HG03571 (cell line): ENCODE measurements around the gene MYO3B.
A peak's percentile ranks its signal among the peaks of the same experiment; 100 is the strongest.
"Not testable (repeated sequence)": the region's sequence is repeated elsewhere in the genome, so short reads cannot be mapped to it uniquely, and the experiment has no call there.

ENCODE experiments used
- ATAC-seq: cut with Tn5 transposase; IDR thresholded peaks from one replicate; pipeline ENCODE4 v1.9.1; 2021; ENCODE audit not compliant: unreplicated experiment

The MYO3B gene

DNA sequence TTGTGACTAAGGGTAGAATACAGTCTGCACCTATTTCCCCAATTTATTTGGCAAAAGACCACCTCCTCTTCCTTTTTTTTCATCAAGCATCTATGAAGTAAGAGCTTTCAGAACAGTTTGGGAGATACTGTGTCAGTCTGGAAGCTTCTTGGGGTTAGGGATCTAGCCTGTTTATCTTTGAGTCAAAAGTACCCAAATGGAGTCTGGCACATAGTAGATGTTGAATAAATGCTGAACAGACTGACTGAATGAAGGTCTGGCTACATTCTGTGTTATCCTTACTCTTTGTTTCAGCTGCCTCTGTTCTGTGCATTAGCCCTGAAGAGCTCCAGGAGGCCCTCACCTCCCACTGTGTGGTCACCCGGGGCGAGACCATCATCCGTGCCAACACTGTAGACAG is 223.2 kb downstream of the MYO3B start:
- no peak for ATAC-seq

DNA sequence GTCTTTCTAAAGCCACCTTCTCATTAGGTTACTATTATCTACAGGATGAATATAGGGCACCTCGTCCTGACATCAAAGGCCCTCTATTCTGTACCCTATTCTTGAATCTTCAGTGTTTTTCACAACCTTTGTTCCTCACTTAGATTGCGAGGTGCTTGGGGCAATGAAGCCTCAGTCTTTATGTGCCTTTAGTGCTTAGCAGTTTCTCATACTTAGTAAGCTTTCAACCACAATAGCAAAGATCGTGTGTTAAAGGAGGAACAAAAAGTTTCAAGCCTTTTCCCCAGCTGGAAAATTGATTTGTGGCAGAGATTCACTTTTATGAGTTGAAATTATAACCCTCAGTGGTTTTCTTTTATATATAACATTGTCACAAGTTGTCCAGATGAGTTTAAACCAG is 226.9 kb downstream of the MYO3B start:
- no peak for ATAC-seq

DNA sequence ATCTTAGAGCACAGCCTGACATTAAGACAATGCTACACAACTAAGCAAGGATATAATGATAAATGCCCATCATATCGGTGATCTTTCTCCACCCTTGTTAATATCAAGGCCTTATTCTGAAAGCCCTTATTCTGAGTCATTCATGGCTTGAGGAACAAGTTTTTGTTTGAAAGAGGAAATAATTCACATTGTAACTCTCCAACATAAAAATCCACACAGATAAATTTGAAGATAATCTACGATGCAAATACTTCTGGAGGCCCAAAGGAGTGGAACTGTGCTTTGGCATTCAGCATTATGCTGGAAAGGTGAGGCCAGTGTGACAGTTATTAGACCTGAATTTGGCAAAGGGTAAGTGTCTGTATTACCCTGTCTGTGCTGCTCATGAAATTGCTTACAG is 227.4 kb downstream of the MYO3B start:
- ATAC-seq = no peak

DNA sequence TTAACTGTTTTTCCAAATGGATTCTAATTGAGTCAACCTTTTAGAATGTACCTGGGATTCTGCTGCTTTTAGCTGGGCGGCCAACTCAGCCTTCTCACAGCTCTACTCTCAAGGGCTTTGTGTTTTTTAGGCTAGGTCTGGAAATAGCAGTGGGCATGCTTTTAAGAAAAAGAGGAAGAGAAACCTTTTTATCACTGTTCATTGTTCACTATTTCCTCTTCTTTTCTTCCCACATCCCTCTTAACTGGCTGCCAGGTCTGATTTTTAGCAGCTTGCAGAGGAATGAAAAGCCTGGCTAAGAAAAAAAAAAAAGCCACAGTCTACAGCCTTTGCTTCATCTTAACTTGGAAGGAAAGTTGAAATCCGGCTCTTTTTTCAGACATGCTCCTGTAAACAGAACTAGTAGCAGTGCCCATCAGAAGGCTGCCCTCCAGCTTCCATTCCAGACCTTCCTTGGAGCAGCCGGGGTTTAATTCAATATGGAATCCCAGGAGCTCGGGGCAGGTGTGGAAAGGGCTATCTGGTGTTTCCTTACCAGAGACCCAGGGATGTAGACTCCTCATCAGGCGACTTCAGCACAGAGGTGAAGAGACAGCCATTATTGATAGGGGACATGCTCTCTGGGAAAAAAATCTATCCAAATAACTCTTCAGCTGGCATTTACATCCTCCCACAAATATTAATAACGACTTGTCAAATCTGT is 230.7 kb downstream of the MYO3B start:
- ATAC-seq = no peak

DNA sequence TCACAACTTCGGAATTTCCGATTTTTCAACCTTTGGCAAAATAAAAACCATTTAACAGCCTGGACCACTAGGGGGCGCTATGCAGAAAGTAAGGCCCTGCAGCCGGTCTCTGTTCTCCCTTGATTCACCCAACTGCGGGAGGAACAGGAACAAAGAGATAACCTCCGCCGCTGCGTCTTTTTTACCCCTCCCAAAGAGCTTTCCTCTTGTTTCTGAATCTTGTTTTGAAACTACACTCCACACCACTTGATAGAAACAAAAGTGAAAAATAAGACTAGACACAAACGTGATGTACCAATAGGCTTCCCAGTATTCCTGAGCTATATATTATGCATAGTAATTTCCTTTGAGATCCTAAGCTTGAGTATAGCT is 231.2 kb downstream of the MYO3B start:
- ATAC-seq = no peak

DNA sequence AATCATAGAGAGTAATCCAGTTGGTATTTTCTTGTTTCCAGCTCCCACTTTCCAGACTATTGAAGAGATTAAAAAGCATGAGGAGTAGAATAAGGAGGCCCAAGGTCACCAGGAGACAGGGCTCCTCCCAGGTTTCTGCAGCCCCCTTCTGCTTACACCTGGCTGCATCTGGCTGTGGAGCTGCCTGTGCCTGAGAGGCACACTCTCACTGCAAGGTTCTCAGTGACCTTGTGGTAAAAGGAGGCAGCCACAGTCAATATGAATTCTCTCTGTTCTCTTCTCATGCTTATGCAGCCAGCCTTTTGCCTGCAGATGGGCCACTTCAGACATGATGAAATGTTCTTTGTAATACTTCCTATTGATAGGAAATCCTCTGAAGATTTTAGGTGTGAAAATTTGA is 233.7 kb downstream of the MYO3B start:
- ATAC-seq = no peak

DNA sequence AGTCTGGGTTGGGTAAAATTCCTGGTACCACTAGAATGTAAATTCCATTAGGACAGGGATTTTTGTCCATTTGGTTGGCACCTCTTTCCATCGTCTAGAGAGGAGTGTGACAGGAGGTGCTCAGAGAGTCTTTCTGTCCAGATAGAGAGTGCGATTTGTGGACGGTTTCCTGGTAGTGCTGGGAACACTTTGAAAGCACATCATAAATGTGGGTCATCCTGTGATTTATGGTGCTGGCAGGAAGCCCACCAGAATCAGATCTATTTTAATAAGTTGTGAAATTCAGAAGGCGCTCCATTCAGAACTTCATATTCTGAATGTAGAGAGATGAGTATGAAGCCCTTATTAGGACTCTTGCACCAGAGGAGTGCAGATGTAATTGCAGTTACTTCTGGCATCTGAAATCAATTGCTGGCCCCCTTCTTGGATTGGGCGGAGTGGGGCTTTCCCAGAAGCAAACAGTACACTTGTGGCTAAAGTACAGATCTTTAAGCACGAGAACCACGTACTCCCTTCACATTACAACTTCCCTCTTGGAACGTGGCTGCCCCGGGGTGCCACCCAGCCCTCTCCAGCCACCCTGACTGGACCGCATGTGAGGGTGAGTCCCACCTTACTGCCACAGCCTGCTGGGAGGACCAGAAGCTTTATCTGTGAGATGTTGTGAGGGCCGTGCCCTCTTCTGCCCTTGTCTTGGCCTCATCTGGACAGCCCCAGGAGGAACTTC is 243.2 kb downstream of the MYO3B start:
- no peak for ATAC-seq

DNA sequence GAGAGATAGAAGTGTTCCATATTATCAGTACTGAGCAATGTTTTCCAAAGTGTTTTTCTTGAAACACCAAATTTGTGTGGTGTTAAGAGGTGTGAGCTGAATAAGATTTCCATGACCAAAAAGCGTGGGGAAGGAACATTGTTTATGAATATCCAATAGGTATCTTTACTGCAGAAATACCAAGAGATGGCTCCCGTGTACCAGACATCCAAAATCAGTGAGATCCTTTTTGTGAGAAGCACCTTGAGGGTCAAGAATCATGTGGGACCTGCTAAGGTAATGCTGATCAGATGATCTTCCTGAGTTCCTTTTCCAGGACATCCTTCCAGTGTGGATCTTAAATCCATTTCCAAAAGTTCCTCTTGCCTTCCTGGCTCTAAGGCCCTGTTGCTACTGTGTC is 246.0 kb downstream of the MYO3B start:
- ATAC-seq = no peak

DNA sequence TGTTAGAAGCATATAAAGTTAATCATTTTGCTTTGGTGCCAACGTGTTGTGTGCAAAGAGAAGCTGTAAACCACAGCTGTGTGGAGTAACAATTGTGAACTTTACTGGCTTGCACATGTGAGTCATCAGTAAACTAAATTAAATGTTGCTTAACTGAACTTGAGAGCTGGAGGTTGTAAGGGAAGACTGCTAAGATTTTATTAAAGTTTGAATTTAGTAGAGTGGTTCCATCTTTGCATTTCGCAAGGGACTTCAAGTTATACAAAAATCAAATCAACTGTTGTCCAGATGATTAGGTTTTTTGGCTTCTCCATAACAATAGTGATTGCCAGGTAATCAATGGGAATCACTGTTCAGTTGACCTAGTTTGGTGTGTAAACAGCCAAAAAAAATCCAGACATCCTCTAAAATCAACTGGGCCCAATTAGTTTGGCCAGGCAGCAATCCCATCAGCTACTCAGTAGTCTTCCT is 247.4 kb downstream of the MYO3B start:
- no peak for ATAC-seq

DNA sequence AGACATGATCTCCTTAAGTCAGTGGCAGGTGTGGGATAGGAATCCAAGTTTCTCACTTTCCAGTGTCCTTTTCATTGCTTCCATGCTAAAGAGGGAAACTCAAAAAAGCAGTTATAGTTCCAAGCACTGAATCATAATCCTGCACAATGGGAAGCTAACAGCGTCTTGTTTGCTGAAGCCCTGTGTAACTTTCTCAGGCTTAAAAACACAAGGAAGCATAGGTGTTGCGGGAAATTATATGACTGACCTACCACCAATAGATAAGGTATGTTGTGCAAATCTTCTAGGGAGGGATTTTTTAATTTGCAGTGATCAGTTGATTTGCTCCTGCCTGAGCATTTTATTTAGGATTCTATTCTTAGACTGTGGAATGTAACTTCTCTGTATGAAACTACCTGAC is 250.9 kb downstream of the MYO3B start:
- ATAC-seq = no peak

DNA sequence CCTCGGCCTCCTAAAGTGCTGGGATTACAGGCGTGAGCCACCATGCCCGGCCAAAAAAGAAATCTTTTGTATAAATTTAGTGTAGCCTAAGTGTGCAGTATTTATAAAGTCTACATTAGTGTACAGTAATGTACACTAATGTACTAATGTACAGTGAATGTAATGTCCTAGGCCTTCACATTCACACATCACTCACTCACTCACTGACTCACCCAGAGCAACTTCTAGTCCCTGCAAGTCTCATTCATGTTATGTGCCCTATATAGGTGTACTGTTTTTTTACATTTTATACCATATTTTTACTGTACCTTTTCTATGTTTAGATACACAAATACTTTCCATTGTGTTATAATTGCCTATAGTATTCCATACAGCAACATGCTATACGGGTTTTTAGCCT is 254.9 kb downstream of the MYO3B start:
- no peak for ATAC-seq

DNA sequence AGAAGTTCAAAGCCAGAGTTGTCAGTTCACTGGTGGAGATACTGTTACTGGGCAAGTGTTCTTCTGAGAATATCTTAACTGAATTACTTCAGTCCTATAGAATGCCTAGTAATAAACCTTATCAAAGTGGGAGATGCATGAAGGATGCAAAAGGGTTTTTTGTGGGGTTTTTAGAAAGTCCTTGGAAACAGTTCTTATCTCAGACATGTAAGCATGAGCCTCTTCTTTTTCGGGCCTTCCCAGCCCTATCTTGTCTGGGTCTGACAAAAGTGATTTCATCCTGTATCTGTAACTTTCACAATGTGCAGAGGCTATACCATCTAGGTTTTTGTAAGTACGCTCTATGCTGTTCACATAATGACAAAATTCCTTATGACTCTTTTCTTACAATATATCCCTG is 255.5 kb downstream of the MYO3B start:
- no peak for ATAC-seq

DNA sequence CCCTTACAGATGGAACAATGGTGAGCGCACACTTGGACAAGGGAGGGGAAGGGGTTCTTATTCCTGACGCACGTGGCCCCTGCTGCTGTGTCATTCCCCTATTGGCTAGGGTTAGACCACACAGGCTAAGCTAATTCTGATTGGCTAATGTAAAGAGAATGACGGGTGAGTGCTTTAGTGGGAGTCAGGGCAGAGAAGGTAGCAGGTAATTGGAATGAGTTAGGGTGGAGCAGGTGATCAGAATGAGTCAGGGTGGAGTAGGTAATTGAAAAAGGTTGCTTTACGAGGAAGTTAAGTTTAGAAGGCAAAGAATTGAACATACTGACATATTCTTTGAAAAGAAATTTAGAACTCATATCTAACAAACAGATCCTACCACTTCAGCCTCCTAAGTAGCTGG is 256.4 kb downstream of the MYO3B start:
- ATAC-seq = not testable (repeated sequence)

DNA sequence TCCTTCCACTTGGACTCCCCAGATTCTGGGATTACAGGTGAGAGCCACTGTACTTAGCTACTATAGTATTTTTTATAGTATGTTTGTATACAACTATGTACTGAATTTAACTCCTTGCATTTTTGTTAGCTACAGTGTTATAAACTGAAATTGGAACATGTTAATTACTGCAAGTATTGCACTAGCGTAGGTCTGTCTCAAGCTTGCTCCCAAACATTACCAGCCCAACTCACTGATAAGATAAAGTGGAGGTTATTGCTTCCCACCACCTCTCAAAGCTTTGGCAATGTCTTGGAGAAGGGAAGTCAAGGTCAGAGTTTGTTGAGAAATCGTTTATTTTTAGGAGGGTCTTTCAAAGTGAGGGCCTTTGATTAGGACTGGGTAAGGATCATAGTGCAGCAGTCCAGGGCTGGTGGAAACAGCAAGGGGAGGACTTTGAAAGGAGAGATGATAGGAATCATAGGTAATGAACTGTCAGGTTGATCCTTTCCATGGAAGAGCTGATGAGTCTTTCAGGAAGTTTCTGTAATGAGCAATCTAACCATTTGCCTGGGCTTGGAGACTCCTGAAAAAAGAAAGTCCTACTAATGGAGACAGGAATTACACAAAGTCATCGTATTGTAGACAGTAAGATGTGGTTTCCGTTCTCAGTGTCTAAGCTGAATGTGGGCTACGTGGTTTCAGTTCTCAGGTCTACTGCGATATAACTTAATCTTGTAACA is 257.1 kb downstream of the MYO3B start:
- peak; percentile 86 for ATAC-seq

DNA sequence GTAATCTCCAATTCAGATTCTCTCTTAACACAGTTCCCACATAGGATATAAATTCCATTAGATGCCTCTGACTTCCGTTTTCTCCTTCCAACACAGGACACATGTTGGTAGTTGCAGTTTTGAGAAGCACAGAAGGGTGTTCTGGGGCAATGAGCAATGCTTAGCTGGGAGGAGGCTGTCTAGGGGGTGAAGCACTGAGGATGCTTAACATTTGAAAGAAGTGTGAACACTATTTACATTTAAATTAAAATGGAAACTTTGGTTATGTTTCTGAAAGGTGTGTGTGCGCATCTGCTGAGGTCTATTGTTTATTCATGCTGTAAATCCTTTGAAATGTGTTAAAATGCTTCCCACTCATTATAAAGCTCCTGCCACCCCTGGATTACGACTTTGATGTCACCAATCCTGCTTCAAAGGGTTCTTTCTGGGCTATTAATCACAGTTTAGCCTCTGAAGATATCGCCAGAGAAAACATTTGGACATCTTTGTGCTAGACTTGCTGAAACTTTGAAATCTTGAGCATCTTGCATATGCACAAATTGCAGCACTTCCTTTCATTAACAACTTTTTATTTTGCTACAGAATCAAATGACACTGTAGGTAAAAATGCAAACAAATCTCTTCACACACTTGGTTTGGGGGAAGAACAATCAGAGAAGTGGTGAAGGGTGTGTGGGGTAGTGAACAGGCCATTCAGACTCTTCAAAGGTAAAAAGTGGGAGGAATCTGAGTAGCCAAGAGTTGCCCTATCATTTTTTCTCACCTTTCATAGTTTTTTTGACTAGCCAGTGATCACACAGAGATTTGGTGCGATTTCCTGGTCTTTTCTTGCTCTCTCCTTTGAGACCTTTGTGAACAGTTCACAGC is 258.4 kb downstream of the MYO3B start:
- ATAC-seq = no peak

DNA sequence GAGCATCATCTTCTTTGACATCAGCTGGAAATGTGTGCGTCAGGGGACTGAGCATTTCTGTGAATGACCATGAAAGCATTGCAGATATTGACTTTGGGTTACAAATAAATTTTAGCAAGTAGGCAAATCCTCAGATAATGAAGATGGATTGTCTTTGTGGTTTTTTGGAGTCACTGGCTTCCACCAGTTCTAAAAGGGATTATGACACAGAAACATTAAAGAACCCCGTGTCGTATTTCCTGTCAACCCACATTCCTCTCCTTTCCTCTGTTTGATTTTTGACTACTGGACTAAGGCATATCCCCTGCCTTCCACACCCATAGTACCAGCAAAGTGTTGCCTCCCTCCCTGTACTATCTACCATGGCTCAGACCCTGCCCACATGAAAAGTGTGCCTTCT is 268.1 kb downstream of the MYO3B start:
- ATAC-seq = no peak

DNA sequence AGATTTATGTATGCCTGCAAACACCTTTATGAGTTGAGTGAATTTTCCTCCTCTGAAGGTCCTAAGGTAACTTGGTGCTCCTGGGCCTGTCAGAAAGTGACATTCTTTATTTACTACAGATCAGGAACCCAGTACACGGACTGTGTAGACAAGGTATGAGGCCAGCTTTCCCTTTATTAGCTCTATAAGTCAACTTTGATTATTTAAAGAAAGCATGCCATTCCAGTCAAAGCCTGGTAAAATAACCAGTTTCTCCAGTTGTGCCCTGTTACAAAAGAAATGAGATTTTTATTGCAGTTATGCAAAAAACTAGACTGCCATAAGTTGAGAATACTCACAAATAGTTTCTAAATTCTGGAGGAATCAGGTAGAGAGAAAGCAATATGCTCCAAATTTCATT is 271.1 kb downstream of the MYO3B start:
- ATAC-seq = no peak

DNA sequence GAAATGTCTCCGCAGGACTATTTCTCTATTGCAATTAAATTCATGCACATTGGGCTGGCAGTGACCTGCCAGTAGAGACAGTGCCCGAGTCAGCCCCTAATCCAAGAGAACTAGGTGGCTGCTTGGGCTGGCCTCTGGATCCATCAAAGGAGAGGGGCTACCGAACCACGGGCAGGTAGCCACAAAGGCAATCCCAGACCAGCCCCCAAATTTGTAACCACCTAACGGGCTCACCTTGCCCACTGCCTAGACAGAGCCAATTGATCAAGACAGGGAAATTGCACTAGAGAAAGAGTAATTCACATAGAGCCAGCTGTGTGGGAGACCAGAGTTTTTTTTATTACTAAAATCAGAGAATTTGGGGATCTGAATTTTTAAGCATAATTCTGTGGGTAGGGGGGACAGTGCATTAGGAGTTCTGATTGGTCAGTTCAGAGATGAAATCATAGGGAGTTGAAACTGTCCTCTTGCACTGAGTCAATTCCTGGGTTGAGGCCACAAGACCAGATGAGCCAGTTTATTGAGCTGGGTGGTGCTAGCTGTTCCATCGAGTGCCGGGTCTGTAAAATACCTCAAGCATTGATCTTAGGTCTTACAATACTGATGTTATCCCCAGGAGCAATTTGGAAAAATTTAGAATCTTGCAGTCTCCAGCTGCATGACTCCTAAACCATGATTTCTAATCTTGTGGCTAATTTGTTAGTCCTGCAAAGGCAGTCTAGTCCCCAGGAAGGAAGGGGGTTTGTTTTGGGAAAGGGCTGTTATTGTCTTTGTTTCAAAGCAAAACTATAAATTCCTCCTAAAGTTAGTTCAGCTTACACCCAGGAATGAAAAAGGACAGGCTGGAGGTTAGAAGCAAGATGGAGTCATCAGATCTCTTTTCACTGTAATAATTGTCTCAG is 276.8 kb downstream of the MYO3B start:
- no peak for ATAC-seq

DNA sequence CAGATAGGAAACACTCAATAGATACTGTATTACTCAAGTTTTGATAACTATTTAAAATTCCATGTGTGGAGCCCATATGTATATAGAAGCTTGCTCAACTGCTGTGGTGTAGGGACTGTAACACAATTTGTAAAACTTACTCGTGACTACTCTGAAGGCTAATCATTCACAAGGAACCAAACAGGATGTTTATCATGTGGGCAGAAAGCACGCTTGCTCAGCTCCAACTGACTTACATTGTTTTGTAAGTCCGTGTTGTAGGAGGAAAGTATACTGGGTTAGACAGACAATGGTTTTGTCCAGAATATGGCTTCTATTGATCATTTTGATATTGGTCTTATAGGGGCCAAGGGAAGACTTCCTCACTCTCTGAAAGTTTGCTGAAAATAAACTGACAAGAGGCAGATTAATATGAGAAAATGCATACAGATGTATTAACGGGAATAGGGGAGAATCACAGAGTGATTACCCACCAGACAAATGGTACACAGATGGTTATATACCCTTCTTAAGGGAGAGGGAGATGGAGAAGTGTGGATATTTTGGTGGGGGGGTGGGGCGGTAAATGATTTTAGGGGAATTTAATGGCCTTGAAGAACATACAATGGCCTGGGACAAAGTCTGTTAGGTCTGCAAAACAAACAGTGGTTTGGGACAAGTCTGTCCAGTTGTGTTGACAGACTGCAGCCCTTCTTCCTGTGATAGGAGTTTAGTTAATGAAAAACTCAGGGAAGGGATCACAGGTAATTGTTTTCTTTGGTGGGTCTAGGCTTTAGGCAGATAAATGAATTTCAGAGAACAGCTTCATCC is 277.9 kb downstream of the MYO3B start:
- no peak for ATAC-seq
